HCT116 (cell line): Measurements from ENCODE around the gene GYS2. TPM values are rescaled to one million over a fixed set of nuclear protein-coding genes. Genes with fewer than 3 reads are reported as not detected.
"Not testable (repeated sequence)": the region's sequence is repeated elsewhere in the genome, so short reads cannot be mapped to it uniquely, and the experiment has no call there.

Experiments used
- ATAC-seq: fragments of 200-7000 bp; cut with Tn5 transposase; 2 replicates; pipeline ENCODE4 v1.9.1; 2020; ENCODE audit warnings: mild to moderate bottlenecking, moderate library complexity
- BruUV-seq: library from RNA; stranded (reverse); fragments of 400-500 nt; replicated peaks from 2 replicates; lab custom pipeline; 2021; lab: Mats Ljungman, UMichigan
- CTCF ChIA-PET: fragments of 300-600 bp; sonication (Branson Sonifier 250); formaldehyde crosslinking; loops from one replicate; lab custom pipeline; 2021; ENCODE audit warnings: antibody characterized with exemption; lab: Charles Lee
- POLR2A ChIA-PET: fragments of 300-600, 350-600 bp; sonication (Branson Sonifier 250); formaldehyde crosslinking; loops from one replicate; lab custom pipeline; 2021; ENCODE audit warnings: antibody characterized with exemption; lab: Charles Lee
- RAD21 ChIA-PET, 2 experiments: fragments of 300-600 bp; sonication (Branson Sonifier 250); formaldehyde crosslinking; loops; one replicate each; lab custom pipeline; 2023; ENCODE audit warnings: low total read pairs in 2 of 2; ENCODE audit not compliant: uncharacterized antibody in 2 of 2, unreplicated experiment in 2 of 2, low non-redundant PET in 1 of 2; lab: Charles Lee
- DNase-seq: peaks from one replicate; pipeline ENCODE4 v3.0.0-alpha.2; 2010; ENCODE audit warnings: low read depth, low spot score
- H2AFZ ChIP-seq: fragments of 200-600 bp; shearing (Covaris generic), sonication (generic); 2 replicates; pipeline ENCODE4 v1.6.1; 2017; ENCODE audit warnings: low read depth, mixed run types, mixed read lengths, antibody characterized with exemption, low read length; ENCODE audit not compliant: poor library complexity, severe bottlenecking
- H3K27ac ChIP-seq: 2 replicates; pipeline ENCODE4 v1.5.1; 2012; ENCODE audit warnings: low read depth, low read length
- H3K27me3 ChIP-seq: fragments of 200-600 bp; sonication (generic); 2 replicates; pipeline ENCODE4 v1.6.1; 2016; ENCODE audit warnings: mixed run types, low read length, mixed read lengths; ENCODE audit not compliant: insufficient read depth
- H3K36me3 ChIP-seq, 2 experiments: fragments of 200-500 bp in 1 of 2; fragments of 200-600 bp in 1 of 2; sonication (Bioruptor generic) in 1 of 2; sonication (generic) in 1 of 2; 2 replicates each; pipeline versions ENCODE4 v1.5.1 to v1.6.1; 2014 to 2016; ENCODE audit warnings: low read length in 2 of 2, inconsistent platforms in 1 of 2, mixed read lengths in 1 of 2, mixed run types in 1 of 2; ENCODE audit not compliant: insufficient read depth in 2 of 2, control insufficient read depth in 1 of 2
- H3K4me1 ChIP-seq, 2 experiments: fragments of 200-600 bp in 1 of 2; sonication (generic) in 1 of 2; 2 replicates each; pipeline versions ENCODE4 v1.5.1 to v1.6.1; 2012 to 2017; ENCODE audit warnings: low read length in 2 of 2, inconsistent platforms in 1 of 2, mild to moderate bottlenecking in 1 of 2, mixed read lengths in 1 of 2, mixed run types in 1 of 2, moderate library complexity in 1 of 2; ENCODE audit not compliant: insufficient read depth in 2 of 2, control insufficient read depth in 1 of 2
- H3K4me2 ChIP-seq: fragments of 200-600 bp; sonication (generic); 2 replicates; pipeline ENCODE4 v1.6.1; 2017; ENCODE audit warnings: mixed run types, low read length, mixed read lengths
- H3K4me3 ChIP-seq, 2 experiments: fragments of 200-600 bp in 1 of 2; sonication (generic) in 1 of 2; replicated peaks in 1 of 2; 2 replicates each; pipeline ENCODE4 v1.5.1; 2011 to 2016; ENCODE audit warnings: low read length in 2 of 2, control low read depth in 1 of 2, low read depth in 1 of 2, mild to moderate bottlenecking in 1 of 2, mixed read lengths in 1 of 2, mixed run types in 1 of 2
- H3K79me2 ChIP-seq: fragments of 200-600 bp; sonication (generic); 2 replicates; pipeline ENCODE4 v1.6.1; 2017; ENCODE audit warnings: mild to moderate bottlenecking, mixed run types, low read length, moderate library complexity, mixed read lengths; ENCODE audit not compliant: insufficient read depth
- H3K9ac ChIP-seq: fragments of 200-600 bp; sonication (generic); 2 replicates; pipeline ENCODE4 v1.6.1; 2016; ENCODE audit warnings: low read length, mixed read lengths
- H3K9me2 ChIP-seq: fragments of 200-600 bp; sonication (generic), shearing (Covaris generic); 2 replicates; pipeline ENCODE4 v1.6.1; 2017; ENCODE audit warnings: mixed run types, mild to moderate bottlenecking, moderate library complexity; ENCODE audit not compliant: insufficient read depth
- H3K9me3 ChIP-seq, 2 experiments: fragments of 200-500 bp in 1 of 2; fragments of 200-600 bp in 1 of 2; sonication (Bioruptor generic) in 1 of 2; sonication (generic) in 1 of 2; 2 replicates each; pipeline ENCODE4 v1.6.1; 2014 to 2017; ENCODE audit warnings: low read length in 2 of 2, mixed read lengths in 2 of 2, inconsistent platforms in 1 of 2, low read depth in 1 of 2, mild to moderate bottlenecking in 1 of 2, mixed run types in 1 of 2, moderate library complexity in 1 of 2; ENCODE audit not compliant: control insufficient read depth in 1 of 2, insufficient read depth in 1 of 2
- H4K20me1 ChIP-seq: fragments of 200-600 bp; sonication (generic), shearing (Covaris generic); 2 replicates; pipeline ENCODE4 v1.6.1; 2017; ENCODE audit warnings: mixed run types, mild to moderate bottlenecking, moderate library complexity; ENCODE audit not compliant: insufficient read depth
- CEBPB ChIP-seq: IDR thresholded peaks from 2 replicates; pipeline ENCODE4 v1.6.1; 2012; ENCODE audit warnings: low read depth
- EZH2 ChIP-seq: fragments of 200-600 bp; sonication (generic); IDR thresholded peaks from 2 replicates; pipeline ENCODE4 v1.6.1; 2017; ENCODE audit warnings: antibody characterized with exemption, mixed run types
- MAX ChIP-seq: IDR thresholded peaks from 2 replicates; pipeline ENCODE4 v1.6.1; 2012
- POLR2AphosphoS5 ChIP-seq: IDR thresholded peaks from 2 replicates; pipeline ENCODE4 v1.6.1; 2011; ENCODE audit warnings: mild to moderate bottlenecking, low read depth, low read length, moderate library complexity
- intact Hi-C: fragments of 100-400 bp; cut with micrococcal nuclease; formaldehyde crosslinking; loops from 2 replicates; pipeline ENCODE4 v1.10.0; 2022
- total RNA-seq: library from RNA; stranded (reverse); gene quantifications from one replicate; pipeline ENCODE4 v1.2.1, GENCODE V29; 2021; ENCODE audit not compliant: unreplicated experiment

The GYS2 gene
- total RNA-seq, 1 experiment from 2014 or later, result not detected

DNA sequence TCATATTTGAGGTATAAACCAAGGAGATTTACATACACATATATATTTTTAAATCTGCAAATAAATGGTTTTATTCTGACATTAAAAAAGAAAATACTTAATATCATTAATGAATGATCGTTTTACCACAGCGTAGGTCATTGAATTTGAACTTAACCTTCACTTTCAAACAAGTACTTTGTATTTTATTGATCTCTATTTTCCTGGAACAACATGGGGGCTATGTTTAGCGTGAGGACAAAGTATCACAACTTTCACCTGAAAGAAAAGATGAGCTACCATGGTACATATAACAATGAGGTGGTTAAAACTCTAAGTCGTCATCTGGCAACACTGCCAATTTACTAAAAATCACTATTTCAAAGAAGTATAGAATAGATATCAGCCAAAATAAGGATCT lies 6.0 kb downstream of the GYS2 start:
- CTCF ChIA-PET, result no interaction called here
- RAD21 ChIA-PET, result no interaction called here
- Histone ChIP-seq H3K9me2 (no peaks in the 10 kb centered on the region), H3K27ac (no peak overlapping the region), H2AFZ (no peak overlapping the region), H3K4me1 (no peaks in the 10 kb centered on the region), H3K9ac (no peak overlapping the region)
- intact Hi-C loops, result no loop called here
- POLR2A ChIA-PET, result no interaction called here
- no peak for DNase-seq
- no peak for ATAC-seq
- no TSS peak for BruUV-seq
- TF ChIP-seq MAX (no peak), EZH2 (no peak), POLR2AphosphoS5 (no peak), CEBPB (no peak)
- TF ChIP-seq, all 23 proteins: peak for 0
- Histone ChIP-seq H3K36me3 (no peaks in the 10 kb centered on the region), H3K27me3 (no peaks in the 10 kb centered on the region), H4K20me1 (no peaks in the 10 kb centered on the region), H3K79me2 (no peaks in the 10 kb centered on the region), H3K9me3 (no peaks in the 10 kb centered on the region), H3K4me2 (no peak overlapping the region), H3K4me3 (no peak overlapping the region)

DNA sequence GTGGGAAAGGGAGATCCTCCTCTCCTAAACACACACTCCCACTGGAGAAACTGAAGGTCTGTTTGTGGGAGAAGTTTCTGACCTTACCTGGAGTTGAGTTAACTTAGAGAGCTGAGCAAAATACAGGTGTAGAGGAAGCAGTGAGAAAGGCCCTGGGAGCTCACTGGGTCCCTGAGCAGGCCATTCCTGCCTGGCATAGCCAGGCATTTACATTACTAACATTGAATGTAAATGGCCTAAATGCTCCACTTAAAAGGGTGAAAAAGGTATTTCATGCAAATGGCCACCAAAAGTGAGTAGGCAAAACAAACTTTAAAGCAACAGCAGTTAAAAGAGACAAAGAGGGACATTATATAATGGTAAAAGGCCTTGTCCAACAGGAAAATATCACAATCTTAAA lies 9.3 kb downstream of the GYS2 start:
- intact Hi-C loops, CTCF ChIA-PET, BruUV-seq: not testable (repeated sequence)

More for the DNA sequence above, 9.3 kb downstream of the GYS2 start:
- H3K4me3 ChIP-seq, H3K27ac ChIP-seq, H3K79me2 ChIP-seq, H4K20me1 ChIP-seq, H3K27me3 ChIP-seq, H3K9ac ChIP-seq, H3K9me2 ChIP-seq, POLR2A ChIA-PET, H3K36me3 ChIP-seq, ATAC-seq, H3K4me1 ChIP-seq, H2AFZ ChIP-seq, H3K4me2 ChIP-seq, H3K9me3 ChIP-seq, DNase-seq, RAD21 ChIA-PET: not testable (repeated sequence)
